GM19463 (cell line): Measurements from ENCODE around the gene TNFRSF13B.
"Not testable (repeated sequence)": the region's sequence is repeated elsewhere in the genome, so short reads cannot be mapped to it uniquely, and the experiment has no call there.

Experiments used
- ATAC-seq: cut with Tn5 transposase; IDR thresholded peaks from one replicate; pipeline ENCODE4 v1.9.1; 2021; ENCODE audit warnings: mild to moderate bottlenecking, moderate library complexity; ENCODE audit not compliant: unreplicated experiment

TNFRSF13B gene

DNA sequence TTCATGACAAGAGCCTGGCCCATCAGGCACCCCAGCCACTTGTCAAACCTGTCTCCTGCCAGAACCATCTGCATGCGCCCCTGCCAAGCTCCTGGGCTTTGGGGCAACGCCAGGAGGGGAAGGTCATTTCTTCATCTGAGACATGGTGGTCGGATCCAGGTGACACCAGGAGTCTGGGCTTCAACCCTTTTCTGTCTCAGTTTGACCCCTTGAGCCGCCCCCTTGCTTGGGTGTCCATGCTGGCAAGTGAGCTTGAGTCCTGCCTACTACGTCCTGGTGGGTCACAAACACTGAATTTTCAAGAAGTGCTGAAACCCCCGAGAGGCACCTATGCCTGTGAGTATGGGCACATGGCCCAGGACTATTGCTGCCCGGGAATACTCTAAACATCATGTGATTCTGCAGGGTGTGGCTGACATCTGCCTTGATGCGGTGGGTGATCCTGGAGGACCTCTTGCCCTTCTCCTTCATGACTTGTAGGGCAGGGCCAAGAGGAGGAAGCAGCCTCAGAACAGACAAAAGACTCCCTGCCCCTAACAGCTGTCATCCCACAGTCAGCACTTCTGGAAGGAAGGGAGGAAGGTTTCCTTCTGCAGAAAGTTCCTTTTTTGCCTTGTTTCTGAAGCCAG, 43.4 kb downstream of the TNFRSF13B start:
- ATAC-seq: no peak

DNA sequence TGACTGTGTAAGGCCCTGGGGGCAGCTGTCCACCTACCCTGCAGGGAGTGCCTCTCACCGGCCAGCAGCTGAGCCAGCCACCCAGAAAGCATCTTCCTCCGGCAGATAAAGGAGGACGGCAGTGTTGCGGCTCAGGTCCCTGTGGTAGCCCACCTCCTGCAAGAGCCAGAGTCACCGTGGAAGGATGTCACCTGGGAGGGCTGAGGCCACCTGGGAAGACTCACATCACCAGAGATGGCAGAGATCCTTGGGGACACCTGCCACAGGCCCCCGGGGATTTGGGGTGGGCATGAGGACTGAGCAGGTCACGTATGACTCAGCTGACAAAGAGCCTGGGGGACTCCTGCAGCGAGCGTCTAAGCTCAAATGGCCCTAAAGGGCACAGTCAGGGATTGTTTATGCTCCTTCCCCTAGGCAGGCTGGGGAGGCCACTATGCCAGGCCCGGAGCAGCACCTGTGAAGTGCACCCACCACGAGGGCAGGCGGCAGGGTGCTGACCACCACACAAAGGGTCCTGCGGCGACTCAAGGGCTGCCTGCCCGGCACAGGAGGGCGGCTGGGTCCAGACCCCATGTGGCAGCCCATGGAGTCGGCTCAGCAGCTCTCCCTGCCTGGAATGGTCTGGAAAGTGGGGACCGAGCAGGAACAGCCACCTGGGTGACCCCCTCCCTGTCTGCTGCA, 44.1 kb downstream of the TNFRSF13B start:
- ATAC-seq: no peak

DNA sequence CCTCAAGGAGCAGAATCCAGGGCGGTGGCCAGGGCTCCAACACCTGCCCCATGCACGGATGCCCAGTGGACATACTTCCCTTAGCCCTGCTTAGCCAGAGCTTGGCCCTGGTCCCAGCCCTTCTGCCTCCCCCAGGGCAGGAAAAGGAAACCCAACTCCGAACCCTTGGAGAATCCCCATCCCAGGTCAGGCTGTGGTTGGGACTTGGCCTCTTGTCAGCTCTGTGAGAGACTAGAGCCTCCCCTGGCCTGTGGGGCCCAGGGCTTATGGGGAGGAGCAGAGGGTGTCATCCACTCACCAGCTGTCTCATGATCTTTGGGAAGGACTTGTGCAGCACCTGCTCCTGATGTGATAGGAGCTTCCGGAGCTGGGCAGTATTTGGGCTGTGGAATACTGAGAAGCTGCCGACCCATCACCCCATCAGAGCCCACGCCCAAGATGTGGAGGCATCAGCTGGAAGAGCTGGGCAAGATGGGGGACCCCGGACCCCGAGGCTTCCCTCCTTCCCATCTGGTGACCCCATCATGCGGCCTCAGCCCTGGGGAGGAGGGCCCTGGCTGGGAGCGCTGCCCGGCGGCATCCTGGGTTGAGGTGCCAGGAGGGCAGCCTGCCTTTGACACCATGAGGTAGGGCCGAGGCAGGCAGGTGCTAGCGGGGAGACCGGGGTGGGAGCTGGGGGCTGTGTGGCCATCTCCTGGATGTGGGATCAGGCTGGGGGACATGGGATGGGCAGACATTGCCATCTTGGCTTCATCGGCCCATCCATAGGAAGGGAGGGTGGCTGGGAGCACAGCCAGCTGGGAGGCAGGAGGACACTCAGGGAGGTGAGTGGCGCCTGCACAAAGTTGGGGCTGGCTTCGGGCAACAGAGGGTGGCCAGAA, 45.1 kb downstream of the TNFRSF13B start:
- no peak for ATAC-seq

DNA sequence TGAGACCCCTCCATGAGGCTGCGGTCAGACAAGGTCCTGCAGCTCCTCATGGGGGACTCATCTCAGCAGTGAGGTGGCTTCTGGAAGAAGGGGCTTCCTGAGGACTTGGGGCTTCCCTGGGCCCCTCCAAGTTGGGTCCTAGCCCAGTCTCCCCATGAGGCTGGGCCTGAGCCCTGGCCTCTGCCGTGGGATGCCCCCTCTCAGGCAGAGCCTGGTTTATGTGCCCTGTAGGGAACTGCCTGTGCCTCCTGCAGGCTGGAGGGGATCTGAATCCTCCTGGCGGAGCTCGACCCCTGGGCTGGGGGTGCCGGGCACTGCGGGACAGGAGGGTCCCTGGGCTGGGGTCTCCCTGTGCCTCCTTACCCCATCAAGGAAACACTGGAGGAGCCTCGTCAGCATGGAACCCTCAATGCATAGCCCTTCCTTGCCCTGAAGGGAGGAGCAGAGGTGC, 45.8 kb downstream of the TNFRSF13B start:
- ATAC-seq: no peak

DNA sequence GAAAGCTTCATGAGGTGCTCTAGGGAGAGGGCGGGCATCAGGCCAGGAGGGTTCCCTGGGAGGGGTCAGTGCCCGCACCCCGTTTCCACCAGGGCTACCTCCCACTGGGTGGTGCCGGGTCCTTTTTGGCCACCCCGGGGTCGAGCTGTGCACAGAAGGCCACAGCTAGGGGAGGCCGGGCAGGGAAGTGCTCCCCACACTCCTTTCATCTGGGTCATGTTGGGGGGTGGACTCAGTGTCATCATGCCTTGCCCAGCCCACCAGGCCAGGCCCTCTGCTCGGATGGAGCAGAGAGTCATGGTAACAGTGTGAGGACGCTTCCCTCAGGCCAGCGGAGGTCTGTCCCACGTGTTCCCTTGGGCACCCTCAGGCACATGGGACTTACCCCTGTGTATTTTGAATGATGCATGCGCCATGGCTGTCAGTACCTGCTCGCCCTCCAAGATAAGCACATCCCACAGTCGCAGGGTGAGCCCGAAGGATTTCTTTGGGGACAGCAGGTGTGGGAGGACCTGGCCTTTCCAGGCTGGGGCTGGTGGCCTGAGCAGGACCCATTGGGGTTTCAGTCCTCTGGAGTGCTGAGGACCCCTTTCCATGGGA, 46.4 kb downstream of the TNFRSF13B start:
- ATAC-seq: no peak

- no peak for ATAC-seq
These were observed 47.0 kb downstream of the TNFRSF13B start for GRCh38 chr17:16924696-16925440.

DNA sequence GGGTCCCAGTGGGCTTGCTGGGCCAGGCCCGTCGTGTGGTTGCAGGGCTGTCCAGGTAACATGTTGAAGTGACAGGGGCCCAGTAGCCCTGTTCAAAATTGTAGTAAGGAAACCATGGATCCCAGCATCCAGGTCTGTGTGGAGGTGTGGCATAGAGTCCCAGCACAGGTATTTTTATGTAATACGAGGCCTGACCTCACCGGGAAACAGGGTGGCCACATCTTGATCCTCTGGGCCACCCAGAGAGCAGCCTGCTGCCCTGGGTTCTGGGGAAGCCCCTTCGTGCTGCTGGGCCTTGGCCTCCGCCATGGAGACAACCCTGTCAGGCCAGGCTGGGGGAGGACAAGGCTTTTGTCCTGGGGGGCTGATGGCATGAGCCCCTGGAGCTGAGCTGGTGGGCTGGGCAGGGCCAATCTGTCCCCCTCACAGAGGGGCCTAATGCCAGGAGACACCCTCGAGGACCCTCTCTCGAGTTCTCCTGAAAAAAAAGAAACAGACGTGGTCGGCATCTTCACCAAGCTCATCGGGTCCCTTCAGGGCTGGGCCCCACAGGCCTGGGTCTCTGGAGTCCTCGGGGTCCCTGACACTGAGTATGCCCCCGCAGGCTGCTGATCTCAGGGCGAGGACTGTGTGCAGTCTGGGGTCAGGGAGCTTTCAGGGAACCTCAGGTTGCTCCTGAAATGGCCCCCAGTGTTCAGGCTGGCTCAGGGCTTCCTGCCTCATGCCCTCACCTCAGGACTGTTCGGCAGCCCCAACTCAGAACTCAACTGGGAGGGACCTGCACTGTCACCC, 47.8 kb downstream of the TNFRSF13B start:
- no peak for ATAC-seq

DNA sequence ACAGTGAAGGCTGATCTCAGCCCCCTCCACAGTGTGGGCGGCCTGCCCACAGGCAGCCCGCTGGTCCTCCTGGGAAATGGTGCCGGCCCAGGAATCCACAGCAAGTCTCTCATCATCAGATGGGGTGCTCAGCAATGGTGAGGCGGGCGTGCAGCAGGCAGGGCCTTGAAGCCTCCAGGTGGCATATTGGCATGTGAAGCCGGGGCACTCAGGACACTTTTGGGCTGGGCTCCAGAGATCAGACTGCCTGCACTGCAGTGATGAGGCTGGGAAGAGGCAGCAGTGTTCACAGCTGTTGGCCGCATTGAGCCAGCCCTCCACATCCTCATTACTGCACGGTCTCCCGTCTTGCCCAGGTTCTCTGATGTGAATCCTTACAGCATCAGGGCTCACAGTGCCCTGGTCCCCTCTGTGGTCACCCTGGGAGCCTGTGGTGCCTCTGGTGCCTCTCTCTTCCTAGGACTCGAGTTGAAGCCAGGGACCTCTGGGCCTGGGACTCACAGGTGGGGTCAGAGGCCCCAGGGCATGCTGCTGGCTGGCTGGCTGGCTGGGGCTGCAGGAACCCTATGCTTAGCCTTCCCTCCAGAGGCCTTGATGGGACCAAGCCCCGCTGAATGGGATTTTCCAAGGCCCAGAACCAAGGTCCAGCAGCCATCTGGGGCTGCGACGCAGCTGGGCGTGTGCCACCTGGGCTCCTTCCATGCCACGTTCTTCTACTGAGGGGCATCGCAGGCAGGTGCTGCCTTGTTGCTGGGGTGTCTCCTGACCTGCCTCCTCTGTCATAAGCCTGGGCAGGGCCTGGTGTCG, 48.6 kb downstream of the TNFRSF13B start:
- ATAC-seq: no peak

GRCh38 chr17:16922386-16923096, 49.4 kb downstream of the TNFRSF13B start:
- no peak for ATAC-seq

GRCh38 chr17:16921451-16921850, 50.5 kb downstream of the TNFRSF13B start:
- not testable (repeated sequence) for ATAC-seq

GRCh38 chr17:16920628-16921020, 51.3 kb downstream of the TNFRSF13B start:
- no peak for ATAC-seq

GRCh38 chr17:16919663-16920627, 52.0 kb downstream of the TNFRSF13B start:
- no peak for ATAC-seq

GRCh38 chr17:16918443-16918842, 53.5 kb downstream of the TNFRSF13B start:
- no peak for ATAC-seq

DNA sequence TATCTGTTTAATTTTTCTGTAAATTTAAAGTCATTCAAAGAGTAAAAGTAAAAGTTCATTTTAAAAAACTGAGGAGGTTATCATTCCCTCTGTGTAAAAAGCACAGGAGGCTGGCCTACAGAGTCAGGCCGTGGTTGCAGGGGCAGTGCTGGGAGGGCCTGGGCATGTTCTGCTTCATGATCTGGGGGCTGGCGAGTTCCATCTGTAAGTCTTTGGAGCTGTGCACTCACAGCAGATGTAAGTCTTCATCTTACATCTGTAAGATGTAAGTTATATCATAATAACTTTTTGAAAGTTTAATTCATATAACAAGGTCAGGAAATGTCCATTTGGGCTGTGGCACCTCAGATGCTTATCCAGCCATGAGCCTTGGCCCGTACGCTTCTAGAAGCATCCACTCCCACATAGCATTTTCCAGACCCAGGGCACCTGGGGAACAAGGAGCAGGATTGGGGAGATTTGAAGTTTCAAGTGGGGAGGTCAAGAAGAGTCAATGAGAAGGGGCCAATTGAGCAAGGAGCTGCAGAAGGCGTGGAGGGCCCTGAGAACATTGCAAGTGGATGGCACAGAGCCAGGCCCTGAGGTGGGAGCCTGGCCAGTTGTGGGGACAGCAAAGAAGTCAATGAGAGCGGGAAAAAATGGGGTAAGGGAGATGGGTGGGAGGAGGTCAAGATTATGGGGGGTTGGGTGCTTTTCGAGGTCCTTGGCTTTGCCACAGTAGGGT, 54.1 kb downstream of the TNFRSF13B start:
- ATAC-seq: no peak

GRCh38 chr17:16916557-16916920, 55.4 kb downstream of the TNFRSF13B start:
- no peak for ATAC-seq

- ATAC-seq: peak; percentile 44
These were observed 56.0 kb downstream of the TNFRSF13B start for GRCh38 chr17:16915752-16916556.
